ENCODE results near the gene SCAANT1.
A peak's percentile ranks its signal among the peaks of the same experiment; 100 is the strongest.

The SCAANT1 gene

DNA sequence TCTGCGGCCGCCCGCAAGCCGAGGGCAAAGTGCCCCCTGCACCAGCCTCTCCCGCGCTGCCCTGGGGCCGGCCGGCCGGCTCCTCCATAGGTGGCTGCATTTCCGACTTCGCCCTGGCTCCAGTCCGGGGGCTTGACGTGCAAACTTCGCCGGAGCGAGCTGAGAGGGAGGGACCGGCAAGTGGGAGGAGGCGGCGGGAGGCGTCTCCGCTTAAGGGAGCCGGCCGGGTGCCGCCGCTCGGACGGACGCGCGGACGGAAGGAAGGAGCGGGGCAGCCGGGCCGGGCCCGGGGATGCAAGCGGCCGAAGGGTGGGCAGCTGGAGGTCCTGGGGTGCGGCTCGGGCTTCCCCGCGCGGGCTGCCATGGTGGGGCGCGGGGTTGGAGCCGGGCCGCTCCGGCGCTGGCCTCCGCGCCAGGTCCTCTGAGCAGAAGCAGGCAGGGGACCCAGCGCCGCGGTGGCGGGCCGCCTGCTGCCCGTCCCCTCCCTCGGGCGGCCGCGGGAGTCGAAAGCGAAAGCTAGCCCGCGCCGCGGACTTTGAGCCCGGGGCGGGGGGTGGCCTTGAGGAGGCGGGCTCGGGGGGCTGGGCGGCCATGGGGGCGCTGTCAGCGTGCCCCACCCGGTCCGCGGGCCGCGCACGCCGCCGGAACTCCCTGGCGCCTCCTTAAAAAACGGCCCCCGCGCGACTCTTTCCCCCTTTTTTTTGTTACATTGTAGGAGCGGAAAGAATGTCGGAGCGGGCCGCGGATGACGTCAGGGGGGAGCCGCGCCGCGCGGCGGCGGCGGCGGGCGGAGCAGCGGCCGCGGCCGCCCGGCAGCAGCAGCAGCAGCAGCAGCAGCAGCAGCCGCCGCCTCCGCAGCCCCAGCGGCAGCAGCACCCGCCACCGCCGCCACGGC lies at the start of gene SCAANT1:
Gene SCAANT1 (minus strand): TSS at position 511 of the 895 bp plus-strand sequence.
- DNase-seq (ENCODE audit: low read depth), result peak; percentile 77

GRCh38 chr3:63961891-63962290 lies 49.7 kb upstream of the SCAANT1 start:
- DNase-seq (ENCODE audit: low read depth), result no peak

DNA sequence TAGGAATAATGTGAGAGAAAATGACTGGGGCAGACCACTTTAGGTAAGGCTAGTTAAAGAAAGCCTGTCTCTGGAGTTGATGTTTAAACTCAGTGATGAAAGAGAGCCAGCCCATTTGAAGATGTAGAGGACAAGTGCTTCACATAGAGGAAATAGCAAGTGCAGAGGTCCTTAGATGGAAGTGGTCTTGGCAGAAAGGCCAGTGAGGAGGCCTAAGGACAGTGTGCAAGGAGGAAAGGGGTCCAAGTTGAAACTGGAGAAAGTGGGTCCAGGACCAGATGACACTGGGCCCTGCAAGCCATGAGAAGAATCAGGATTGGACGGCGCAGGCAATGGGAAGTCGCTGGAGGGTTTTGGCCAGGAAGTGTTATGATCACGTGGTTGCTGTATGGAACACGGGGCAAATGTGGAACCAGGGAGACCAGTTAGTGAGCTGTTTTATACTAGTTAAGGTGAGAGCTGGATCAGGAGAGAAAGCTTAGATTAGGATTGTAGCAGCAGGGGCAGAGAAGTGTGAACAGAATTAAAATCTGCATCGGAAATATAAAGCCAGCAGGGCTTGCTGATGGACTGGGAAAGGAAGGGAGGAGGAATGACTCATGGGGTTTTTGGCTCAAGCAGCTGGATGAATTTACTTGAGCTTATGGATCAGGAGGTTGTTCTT lies 48.0 kb upstream of the SCAANT1 start:
- DNase-seq (ENCODE audit: low read depth), result peak; percentile 43

GRCh38 chr3:63959146-63959545 lies 47.0 kb upstream of the SCAANT1 start:
- no peak for DNase-seq (ENCODE audit: low read depth)

DNA sequence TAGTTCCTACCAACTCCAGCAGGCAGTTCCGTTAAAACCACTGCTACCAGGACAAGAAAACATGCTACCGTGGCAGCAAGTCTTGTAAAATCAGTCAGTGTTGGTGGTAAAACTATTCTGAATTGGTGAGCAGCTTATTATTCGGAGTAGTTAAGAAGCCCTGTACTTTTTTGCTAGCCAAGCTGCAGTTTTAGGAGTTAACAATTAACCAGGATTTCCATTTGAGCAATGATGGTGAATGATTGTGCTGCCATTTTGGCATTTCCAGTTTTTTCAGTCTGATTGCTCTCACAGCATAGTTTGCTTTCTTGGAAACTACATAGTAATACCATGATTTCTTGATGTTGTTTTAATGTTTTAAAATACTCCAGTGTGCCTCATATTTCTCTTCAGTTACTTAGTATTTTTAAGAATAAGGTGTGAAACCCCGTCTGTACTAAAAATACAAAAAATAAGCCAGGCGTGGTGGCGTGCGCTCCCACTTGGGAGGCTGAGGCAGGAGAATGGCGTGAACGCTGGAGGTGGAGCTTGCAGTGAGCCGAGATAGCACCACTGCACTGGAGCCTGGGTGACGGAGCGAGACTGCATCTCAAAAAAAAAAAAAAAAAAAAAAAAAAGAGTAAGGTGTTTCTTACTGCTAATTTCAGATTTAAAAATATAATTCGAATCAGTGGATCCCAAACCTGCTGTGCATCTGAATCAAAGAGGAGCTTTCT lies 43.8 kb upstream of the SCAANT1 start:
- DNase-seq (ENCODE audit: low read depth), result no peak

DNA sequence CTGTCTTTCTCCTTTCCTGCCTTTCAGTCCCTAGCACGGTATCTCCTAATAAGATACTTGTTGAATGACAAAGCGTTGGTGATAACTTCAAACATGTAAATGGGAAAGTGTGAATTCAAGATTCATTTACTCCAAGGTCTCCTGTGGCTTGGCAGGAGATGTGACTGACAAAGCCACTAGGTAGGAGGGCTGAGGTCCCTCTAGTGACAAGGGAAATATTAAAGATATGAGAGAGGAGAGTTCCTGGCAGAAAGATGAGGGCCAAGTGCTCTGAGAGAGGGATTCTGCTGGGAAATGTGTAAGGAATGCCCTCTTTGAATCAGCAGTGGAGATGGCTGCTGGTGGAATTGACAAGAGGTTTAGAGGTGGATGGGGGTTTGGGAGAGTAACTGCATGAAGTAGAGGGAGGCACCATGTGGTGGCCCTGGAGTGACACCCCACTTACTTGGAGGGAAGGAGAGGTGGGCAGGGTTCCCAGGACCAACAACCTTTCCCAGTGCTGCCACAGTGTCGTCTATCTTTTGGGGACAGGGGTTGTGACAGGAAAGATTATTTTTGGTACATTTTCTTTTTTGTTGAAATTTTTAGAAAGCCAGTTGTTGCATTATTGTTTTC lies 43.0 kb upstream of the SCAANT1 start:
- no peak for DNase-seq (ENCODE audit: low read depth)

DNA sequence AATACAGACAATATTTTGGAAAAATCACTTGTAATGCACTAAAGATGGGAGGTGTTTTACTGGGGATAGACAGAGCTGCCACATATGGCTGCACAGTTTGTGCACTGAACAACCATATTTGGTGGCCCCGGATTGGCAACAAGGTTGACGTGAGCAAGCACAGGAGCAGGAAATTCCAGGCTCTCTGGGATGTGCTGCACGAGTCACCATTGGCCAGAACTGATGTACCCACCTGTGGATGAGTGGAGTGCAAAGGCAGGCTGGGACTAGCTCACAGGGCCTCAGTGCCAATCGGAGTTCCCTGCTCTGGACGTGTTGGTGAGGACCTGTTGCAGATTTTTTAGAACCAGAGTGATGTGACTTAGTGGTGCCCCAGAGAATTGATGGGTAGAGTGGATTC lies 42.0 kb upstream of the SCAANT1 start:
- DNase-seq (ENCODE audit: low read depth), result no peak

- no peak for DNase-seq (ENCODE audit: low read depth)
Measured at GRCh38 chr3:63952248-63952594, 40.0 kb upstream of the SCAANT1 start.

DNA sequence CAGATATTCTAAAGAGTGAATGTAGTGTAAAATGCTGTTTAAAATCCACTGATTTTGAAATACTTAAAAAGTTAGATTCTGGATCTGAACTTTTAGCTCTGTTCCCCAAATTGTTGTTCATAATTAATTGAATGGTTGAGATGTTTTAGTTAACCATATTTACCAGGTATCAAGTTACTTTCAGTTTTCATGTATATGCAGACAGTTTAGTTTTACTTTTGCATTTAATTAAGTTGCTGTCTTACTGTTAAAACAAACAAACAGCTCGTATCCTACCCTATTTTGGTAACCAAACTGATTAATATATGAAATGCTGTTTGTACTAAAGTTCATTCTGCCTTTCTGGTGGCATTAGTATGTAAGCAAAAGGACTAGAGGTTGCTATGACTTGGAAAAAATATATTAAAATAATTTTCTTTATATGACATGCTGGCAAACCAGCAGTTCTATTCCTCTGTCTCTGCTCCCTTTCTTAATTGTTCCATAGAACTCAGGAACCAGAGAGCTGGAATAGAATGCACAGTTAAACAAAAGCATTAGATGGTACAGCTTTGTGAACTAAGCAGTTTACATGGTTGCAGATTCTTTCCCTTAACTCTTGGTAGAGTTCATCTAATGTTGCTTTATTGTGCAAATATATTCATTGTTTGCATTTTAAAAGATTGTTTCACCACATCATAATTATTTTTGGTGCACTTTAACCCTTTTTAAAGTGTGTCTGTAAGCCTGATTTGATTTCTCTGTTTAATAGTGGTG lies 39.5 kb upstream of the SCAANT1 start:
- DNase-seq (ENCODE audit: low read depth), result no peak

- DNase-seq (ENCODE audit: low read depth), result no peak
Measured at GRCh38 chr3:63950698-63951097, 38.5 kb upstream of the SCAANT1 start.

DNA sequence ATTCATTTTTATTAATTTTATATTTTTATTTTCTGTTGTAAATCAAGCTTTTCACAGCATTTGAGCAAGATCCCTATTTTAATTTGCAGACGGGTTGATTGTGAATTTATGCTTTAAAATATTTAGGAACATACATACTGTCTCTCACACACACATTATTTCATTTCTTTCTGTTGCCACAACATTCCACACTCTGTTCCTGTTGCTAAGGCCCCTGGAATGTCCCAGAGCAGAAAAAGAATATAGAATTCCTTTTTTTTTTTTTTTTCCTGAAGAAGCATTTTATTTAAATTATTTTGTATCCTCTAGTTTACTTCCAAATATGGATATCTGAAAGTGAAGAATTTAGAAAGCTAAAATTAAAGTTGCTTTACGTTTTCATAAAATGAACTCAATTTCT lies 36.8 kb upstream of the SCAANT1 start:
- no peak for DNase-seq (ENCODE audit: low read depth)

DNA sequence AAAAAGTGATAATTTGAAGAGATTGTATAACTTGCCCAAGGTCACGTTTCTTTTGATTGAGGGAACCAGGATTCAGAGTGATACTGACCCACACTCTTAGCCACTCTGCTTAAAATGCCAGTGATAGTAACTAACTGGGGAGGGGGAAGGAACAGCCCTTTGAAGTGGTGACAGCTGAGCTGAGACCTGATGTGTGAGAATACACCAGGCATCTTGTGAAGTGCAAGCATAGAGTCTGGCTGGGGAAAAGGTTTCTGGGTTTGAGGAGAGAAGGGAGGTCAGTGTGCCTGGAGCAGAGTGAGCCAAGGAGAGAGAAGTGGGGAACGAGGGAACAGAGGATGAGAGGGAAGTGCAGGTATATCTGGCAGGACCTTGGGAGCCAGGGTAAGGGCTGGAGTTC lies 35.4 kb upstream of the SCAANT1 start:
- no peak for DNase-seq (ENCODE audit: low read depth)

- no peak for DNase-seq (ENCODE audit: low read depth)
Measured at GRCh38 chr3:63946753-63947152, 34.6 kb upstream of the SCAANT1 start.

DNA sequence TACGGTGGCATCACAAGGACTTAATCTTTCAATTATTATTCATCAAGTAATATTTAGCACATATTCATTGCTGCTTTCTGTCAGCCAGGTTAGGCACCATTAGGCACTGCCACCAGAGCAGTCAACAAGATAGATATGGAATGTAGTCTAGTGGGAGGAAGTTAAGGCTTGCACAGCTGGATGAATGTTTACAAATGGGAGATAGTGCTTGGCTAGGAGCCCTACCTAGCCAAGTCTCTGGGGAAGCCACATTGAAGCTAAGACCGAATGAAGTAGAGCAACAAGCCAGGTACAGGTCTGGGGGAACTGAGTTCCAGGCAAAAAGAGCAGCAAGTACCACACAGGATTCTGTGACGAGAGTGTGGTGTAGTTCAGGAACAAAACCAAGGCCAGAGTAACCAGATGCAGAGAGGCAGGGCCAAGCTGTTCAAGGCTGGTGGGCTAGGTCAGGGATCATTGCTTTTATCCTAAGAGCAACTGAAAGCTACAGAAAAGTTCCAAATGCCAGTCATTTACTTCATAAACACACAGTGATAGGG lies 33.4 kb upstream of the SCAANT1 start:
- no peak for DNase-seq (ENCODE audit: low read depth)

GRCh38 chr3:63943678-63944077 lies 31.5 kb upstream of the SCAANT1 start:
- no peak for DNase-seq (ENCODE audit: low read depth)

GRCh38 chr3:63942528-63942927 lies 30.3 kb upstream of the SCAANT1 start:
- no peak for DNase-seq (ENCODE audit: low read depth)

- DNase-seq (ENCODE audit: low read depth), result no peak
Measured at GRCh38 chr3:63940389-63940757, 28.2 kb upstream of the SCAANT1 start.

DNA sequence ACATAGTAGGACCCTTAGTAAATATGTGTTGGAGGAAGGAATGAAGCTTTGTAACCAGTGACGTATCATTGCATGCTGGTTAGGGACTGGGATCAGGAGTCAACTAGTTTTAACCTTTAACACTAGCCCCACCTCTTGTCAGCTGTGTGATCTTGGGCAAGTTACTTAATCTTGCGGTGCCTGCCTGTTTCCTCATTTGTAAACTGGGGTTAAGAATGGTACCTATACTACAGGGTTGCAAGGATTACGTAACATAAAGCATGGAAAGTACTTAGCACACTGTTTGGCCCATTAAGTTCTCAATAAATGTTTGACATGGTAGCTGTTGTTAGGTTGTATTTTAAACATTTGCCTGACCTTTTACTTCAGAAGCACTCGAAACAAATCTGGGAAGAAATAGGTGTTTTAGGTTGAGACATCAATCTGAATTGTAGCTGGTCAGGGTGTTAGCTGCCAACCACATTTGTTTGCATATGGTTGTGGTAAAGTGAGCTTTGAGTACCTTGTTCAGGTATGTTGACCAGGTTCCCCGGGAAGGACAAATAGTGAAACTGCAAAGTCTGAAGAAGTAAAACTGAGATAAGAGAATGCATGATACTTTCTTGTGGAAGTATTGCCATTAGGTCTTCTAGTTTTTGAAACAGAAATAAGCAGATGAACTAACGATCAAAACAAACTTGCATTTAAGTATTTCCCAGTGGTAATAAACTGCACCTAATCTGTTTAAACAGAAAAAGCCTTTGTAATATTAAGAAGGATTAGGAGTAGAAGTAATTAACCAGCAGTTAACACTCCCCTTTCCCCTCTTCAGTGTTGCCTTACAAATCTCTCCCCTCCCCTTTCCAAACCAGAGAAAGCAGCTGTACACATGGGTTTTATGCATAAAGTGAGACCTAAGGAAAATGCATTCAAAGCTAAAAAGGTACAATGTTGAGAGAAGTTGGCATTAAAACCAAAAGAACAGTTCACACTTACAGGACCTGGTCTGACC lies 25.8 kb upstream of the SCAANT1 start:
- DNase-seq (ENCODE audit: low read depth), result no peak

- DNase-seq (ENCODE audit: low read depth), result no peak
Measured at GRCh38 chr3:63936925-63937324, 24.7 kb upstream of the SCAANT1 start.

Data from GM04504 (cell line).